Neural crest cell (in vitro differentiated cells): ENCODE measurements around the gene HPX. TPM values are rescaled to one million over a fixed set of nuclear protein-coding genes. Genes with fewer than 3 reads are reported as not detected.

Source experiments
- DNase-seq: peaks from one replicate; pipeline ENCODE4 v3.0.0; 2021; ENCODE audit warnings: low read depth, mixed read lengths, low spot score
- H3K27ac Mint-ChIP-seq: one replicate; pipeline ENCODE4 v1.8.0; 2021; ENCODE audit warnings: mild to moderate bottlenecking, mixed read lengths; ENCODE audit not compliant: unreplicated experiment
- H3K27me3 Mint-ChIP-seq: 2 replicates; pipeline ENCODE4 v1.8.0; 2021; ENCODE audit warnings: low read depth, mild to moderate bottlenecking, mixed read lengths
- H3K36me3 Mint-ChIP-seq: 2 replicates; pipeline ENCODE4 v1.8.0; 2021; ENCODE audit warnings: low read depth, mild to moderate bottlenecking, mixed read lengths
- H3K4me1 Mint-ChIP-seq: 2 replicates; pipeline ENCODE4 v1.8.0; 2021; ENCODE audit warnings: mixed read lengths
- H3K4me3 Mint-ChIP-seq: one replicate; pipeline ENCODE4 v1.8.0; 2021; ENCODE audit warnings: mild to moderate bottlenecking, mixed read lengths
- H3K9me3 Mint-ChIP-seq: 2 replicates; pipeline ENCODE4 v1.8.0; 2021; ENCODE audit warnings: mixed read lengths
- CTCF ChIP-seq: fragments of 200-600 bp; sonication (generic); conservative IDR thresholded peaks from 2 replicates; pipeline ENCODE4 v1.5.0; 2021; ENCODE audit warnings: antibody characterized with exemption, mild to moderate bottlenecking
- long read RNA-seq: library from polyadenylated mRNA; unstranded; transcript quantifications from one replicate; pipeline ENCODE4 v2.0.0, GENCODE V29; 2020
- total RNA-seq: library from RNA; stranded (reverse); gene quantifications from 2 replicates; pipeline ENCODE4 v1.2.1, GENCODE V29; 2021

The HPX gene
- 4.3 and 6.0 TPM in 2 replicates for total RNA-seq
- long read RNA-seq, result 0 reads

- Mint-ChIP-seq H3K36me3 (no peaks in the 10 kb centered on the region), H3K9me3 (no peaks in the 10 kb centered on the region), H3K27me3 (no peaks in the 10 kb centered on the region), H3K27ac (no peak within 1 kb of the TSS), H3K4me3 (no peak within 1 kb of the TSS), H3K4me1 (no peaks in the 10 kb centered on the region)
- DNase-seq, result no peak
- no peak for TF ChIP-seq CTCF
These were observed at the start of gene HPX for GRCh38 chr11:6440906-6441358. Gene HPX (minus strand): TSS chr11:6440987. CDS start chr11:6440963, 24 bp downstream.

- no peaks in the 10 kb centered on the region for H3K9me3 Mint-ChIP-seq
- no peak for DNase-seq
- no peak overlapping the region for H3K4me3 Mint-ChIP-seq
- H3K27me3 Mint-ChIP-seq, result no peaks in the 10 kb centered on the region
- TF ChIP-seq CTCF, result no peak
- H3K36me3 Mint-ChIP-seq, result no peaks in the 10 kb centered on the region
- no peaks in the 10 kb centered on the region for H3K4me1 Mint-ChIP-seq
- H3K27ac Mint-ChIP-seq, result no peak overlapping the region
These were observed 48.5 kb upstream of the HPX start for GRCh38 chr11:6489306-6489705.

DNA sequence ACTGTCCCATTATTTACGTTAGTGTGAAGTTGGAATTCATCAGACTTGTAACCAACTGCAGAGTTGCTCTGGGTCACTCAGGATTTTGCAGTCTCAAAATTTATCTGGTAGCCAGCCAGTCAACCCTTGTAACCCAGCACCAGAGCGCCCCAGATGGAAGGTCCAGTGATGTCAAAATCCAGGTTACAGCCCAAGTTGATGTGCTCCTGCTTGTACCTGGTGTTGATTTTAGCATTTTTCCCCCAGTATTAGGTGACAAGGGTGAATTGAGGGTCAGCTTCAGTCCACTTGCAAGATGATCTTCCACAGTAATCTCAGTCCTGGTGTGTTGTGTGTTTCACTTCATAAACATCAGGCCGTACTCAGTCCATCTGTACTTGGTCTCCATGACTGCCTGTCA, 48.0 kb upstream of the HPX start:
- H3K27me3 Mint-ChIP-seq, result no peaks in the 10 kb centered on the region
- H3K27ac Mint-ChIP-seq, result no peak overlapping the region
- no peak for DNase-seq
- H3K4me1 Mint-ChIP-seq, result no peaks in the 10 kb centered on the region
- TF ChIP-seq CTCF, result no peak
- H3K4me3 Mint-ChIP-seq, result no peak overlapping the region
- H3K9me3 Mint-ChIP-seq, result no peaks in the 10 kb centered on the region
- no peaks in the 10 kb centered on the region for H3K36me3 Mint-ChIP-seq

GRCh38 chr11:6488342-6488741, 47.6 kb upstream of the HPX start:
- no peak overlapping the region for H3K27ac Mint-ChIP-seq
- H3K9me3 Mint-ChIP-seq, result no peaks in the 10 kb centered on the region
- peaks cover 3% of the 10 kb centered on the region for H3K4me1 Mint-ChIP-seq
- H3K36me3 Mint-ChIP-seq, result peaks cover 2% of the 10 kb centered on the region
- H3K27me3 Mint-ChIP-seq, result no peaks in the 10 kb centered on the region
- no peak overlapping the region for H3K4me3 Mint-ChIP-seq
- no peak for TF ChIP-seq CTCF
- no peak for DNase-seq

- H3K27ac Mint-ChIP-seq, result no peak overlapping the region
- no peak overlapping the region for H3K4me3 Mint-ChIP-seq
- H3K9me3 Mint-ChIP-seq, result no peaks in the 10 kb centered on the region
- H3K36me3 Mint-ChIP-seq, result peaks cover 8% of the 10 kb centered on the region
- H3K4me1 Mint-ChIP-seq, result peaks cover 15% of the 10 kb centered on the region
- TF ChIP-seq CTCF, result no peak
- no peak for DNase-seq
- no peaks in the 10 kb centered on the region for H3K27me3 Mint-ChIP-seq
These were observed 46.2 kb upstream of the HPX start for GRCh38 chr11:6486938-6487337.

DNA sequence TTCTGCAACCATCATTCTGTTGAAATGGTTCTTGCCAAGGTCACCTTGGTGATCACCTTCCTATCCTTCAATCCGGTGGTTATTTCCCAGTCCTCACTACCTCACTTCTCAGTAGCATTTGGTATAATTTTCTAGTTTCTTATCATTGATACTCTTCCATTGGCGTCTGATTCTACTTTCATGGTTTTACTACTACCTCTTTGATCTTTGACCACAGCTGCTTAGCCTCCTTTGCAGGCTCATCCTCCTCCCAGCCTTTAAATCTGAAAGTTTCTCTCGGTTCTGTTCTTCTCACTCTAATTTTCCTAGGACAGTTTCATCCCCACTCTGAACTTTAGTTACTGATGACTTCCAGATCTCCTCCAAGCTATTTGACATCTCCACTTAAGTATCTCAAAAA, 45.5 kb upstream of the HPX start:
- no peaks in the 10 kb centered on the region for H3K27me3 Mint-ChIP-seq
- no peak for TF ChIP-seq CTCF
- DNase-seq, result no peak
- H3K36me3 Mint-ChIP-seq, result peaks cover 10% of the 10 kb centered on the region
- no peak overlapping the region for H3K27ac Mint-ChIP-seq
- no peak overlapping the region for H3K4me3 Mint-ChIP-seq
- H3K9me3 Mint-ChIP-seq, result no peaks in the 10 kb centered on the region
- peaks cover 17% of the 10 kb centered on the region for H3K4me1 Mint-ChIP-seq
